ENCODE data around the gene RFXANK.

Gene RFXANK

GRCh38 chr19:19232261-19232721 lies 40.2 kb downstream of the RFXANK start:
- DNase-seq (ENCODE audit: low read depth) = no peak

GRCh38 chr19:19234220-19234816 lies 42.3 kb downstream of the RFXANK start:
- no peak for DNase-seq (ENCODE audit: low read depth)

- no peak for DNase-seq (ENCODE audit: low read depth)
Observed at GRCh38 chr19:19236173-19236572, 44.1 kb downstream of the RFXANK start.

GRCh38 chr19:19238126-19238894 lies 46.3 kb downstream of the RFXANK start:
- no peak for DNase-seq (ENCODE audit: low read depth)

GRCh38 chr19:19239675-19240074 lies 47.6 kb downstream of the RFXANK start:
- no peak for DNase-seq (ENCODE audit: low read depth)

- DNase-seq (ENCODE audit: low read depth) = no peak
Observed at GRCh38 chr19:19240476-19240875, 48.4 kb downstream of the RFXANK start.

GRCh38 chr19:19250196-19250801 lies 58.2 kb downstream of the RFXANK start:
- DNase-seq (ENCODE audit: low read depth) = no peak
